HCT116 (cell line): ENCODE data around the gene PDE12. TPM values are rescaled to one million over a fixed set of nuclear protein-coding genes. Genes with fewer than 3 reads are reported as not detected.

Experiments used
- ATAC-seq: fragments of 200-7000 bp; cut with Tn5 transposase; 2 replicates; pipeline ENCODE4 v1.9.1; 2020; ENCODE audit warnings: mild to moderate bottlenecking, moderate library complexity
- BruUV-seq: library from RNA; stranded (reverse); fragments of 400-500 nt; replicated peaks from 2 replicates; lab custom pipeline; 2021; lab: Mats Ljungman, UMichigan
- CTCF ChIA-PET: fragments of 300-600 bp; sonication (Branson Sonifier 250); formaldehyde crosslinking; loops from one replicate; lab custom pipeline; 2021; ENCODE audit warnings: antibody characterized with exemption; lab: Charles Lee
- POLR2A ChIA-PET: fragments of 300-600, 350-600 bp; sonication (Branson Sonifier 250); formaldehyde crosslinking; loops from one replicate; lab custom pipeline; 2021; ENCODE audit warnings: antibody characterized with exemption; lab: Charles Lee
- RAD21 ChIA-PET, 2 experiments: fragments of 300-600 bp; sonication (Branson Sonifier 250); formaldehyde crosslinking; loops; one replicate each; lab custom pipeline; 2023; ENCODE audit warnings: low total read pairs in 2 of 2; ENCODE audit not compliant: uncharacterized antibody in 2 of 2, unreplicated experiment in 2 of 2, low non-redundant PET in 1 of 2; lab: Charles Lee
- DNase-seq: peaks from one replicate; pipeline ENCODE4 v3.0.0-alpha.2; 2010; ENCODE audit warnings: low read depth, low spot score
- H2AFZ ChIP-seq: fragments of 200-600 bp; shearing (Covaris generic), sonication (generic); 2 replicates; pipeline ENCODE4 v1.6.1; 2017; ENCODE audit warnings: low read depth, mixed run types, mixed read lengths, antibody characterized with exemption, low read length; ENCODE audit not compliant: poor library complexity, severe bottlenecking
- H3K27ac ChIP-seq: 2 replicates; pipeline ENCODE4 v1.5.1; 2012; ENCODE audit warnings: low read depth, low read length
- H3K27me3 ChIP-seq: fragments of 200-600 bp; sonication (generic); 2 replicates; pipeline ENCODE4 v1.6.1; 2016; ENCODE audit warnings: mixed run types, low read length, mixed read lengths; ENCODE audit not compliant: insufficient read depth
- H3K36me3 ChIP-seq, 2 experiments: fragments of 200-500 bp in 1 of 2; fragments of 200-600 bp in 1 of 2; sonication (Bioruptor generic) in 1 of 2; sonication (generic) in 1 of 2; 2 replicates each; pipeline versions ENCODE4 v1.5.1 to v1.6.1; 2014 to 2016; ENCODE audit warnings: low read length in 2 of 2, inconsistent platforms in 1 of 2, mixed read lengths in 1 of 2, mixed run types in 1 of 2; ENCODE audit not compliant: insufficient read depth in 2 of 2, control insufficient read depth in 1 of 2
- H3K4me1 ChIP-seq, 2 experiments: fragments of 200-600 bp in 1 of 2; sonication (generic) in 1 of 2; 2 replicates each; pipeline versions ENCODE4 v1.5.1 to v1.6.1; 2012 to 2017; ENCODE audit warnings: low read length in 2 of 2, inconsistent platforms in 1 of 2, mild to moderate bottlenecking in 1 of 2, mixed read lengths in 1 of 2, mixed run types in 1 of 2, moderate library complexity in 1 of 2; ENCODE audit not compliant: insufficient read depth in 2 of 2, control insufficient read depth in 1 of 2
- H3K4me2 ChIP-seq: fragments of 200-600 bp; sonication (generic); 2 replicates; pipeline ENCODE4 v1.6.1; 2017; ENCODE audit warnings: mixed run types, low read length, mixed read lengths
- H3K4me3 ChIP-seq, 2 experiments: fragments of 200-600 bp in 1 of 2; sonication (generic) in 1 of 2; replicated peaks in 1 of 2; 2 replicates each; pipeline ENCODE4 v1.5.1; 2011 to 2016; ENCODE audit warnings: low read length in 2 of 2, control low read depth in 1 of 2, low read depth in 1 of 2, mild to moderate bottlenecking in 1 of 2, mixed read lengths in 1 of 2, mixed run types in 1 of 2
- H3K79me2 ChIP-seq: fragments of 200-600 bp; sonication (generic); 2 replicates; pipeline ENCODE4 v1.6.1; 2017; ENCODE audit warnings: mild to moderate bottlenecking, mixed run types, low read length, moderate library complexity, mixed read lengths; ENCODE audit not compliant: insufficient read depth
- H3K9ac ChIP-seq: fragments of 200-600 bp; sonication (generic); 2 replicates; pipeline ENCODE4 v1.6.1; 2016; ENCODE audit warnings: low read length, mixed read lengths
- H3K9me2 ChIP-seq: fragments of 200-600 bp; sonication (generic), shearing (Covaris generic); 2 replicates; pipeline ENCODE4 v1.6.1; 2017; ENCODE audit warnings: mixed run types, mild to moderate bottlenecking, moderate library complexity; ENCODE audit not compliant: insufficient read depth
- H3K9me3 ChIP-seq, 2 experiments: fragments of 200-500 bp in 1 of 2; fragments of 200-600 bp in 1 of 2; sonication (Bioruptor generic) in 1 of 2; sonication (generic) in 1 of 2; 2 replicates each; pipeline ENCODE4 v1.6.1; 2014 to 2017; ENCODE audit warnings: low read length in 2 of 2, mixed read lengths in 2 of 2, inconsistent platforms in 1 of 2, low read depth in 1 of 2, mild to moderate bottlenecking in 1 of 2, mixed run types in 1 of 2, moderate library complexity in 1 of 2; ENCODE audit not compliant: control insufficient read depth in 1 of 2, insufficient read depth in 1 of 2
- H4K20me1 ChIP-seq: fragments of 200-600 bp; sonication (generic), shearing (Covaris generic); 2 replicates; pipeline ENCODE4 v1.6.1; 2017; ENCODE audit warnings: mixed run types, mild to moderate bottlenecking, moderate library complexity; ENCODE audit not compliant: insufficient read depth
- CBX3 ChIP-seq: IDR thresholded peaks from 2 replicates; pipeline ENCODE4 v1.6.1; 2012; ENCODE audit warnings: low read depth
- CEBPB ChIP-seq: IDR thresholded peaks from 2 replicates; pipeline ENCODE4 v1.6.1; 2012; ENCODE audit warnings: low read depth
- ELF1 ChIP-seq: IDR thresholded peaks from 2 replicates; pipeline ENCODE4 v1.6.1; 2012; ENCODE audit warnings: low read depth, borderline replicate concordance
- EZH2 ChIP-seq: fragments of 200-600 bp; sonication (generic); IDR thresholded peaks from 2 replicates; pipeline ENCODE4 v1.6.1; 2017; ENCODE audit warnings: antibody characterized with exemption, mixed run types
- EZH2phosphoT487 ChIP-seq: fragments of 200-600 bp; IDR thresholded peaks from 2 replicates; pipeline ENCODE4 v1.6.1; 2018; ENCODE audit warnings: antibody characterized with exemption, borderline replicate concordance
- JUND ChIP-seq: IDR thresholded peaks from 2 replicates; pipeline ENCODE4 v1.6.1; 2012
- POLR2A ChIP-seq: IDR thresholded peaks from 2 replicates; pipeline ENCODE4 v1.7.0; 2011; ENCODE audit warnings: borderline replicate concordance; ENCODE audit not compliant: insufficient read depth, insufficient read length; ENCODE audit errors: extremely low read depth
- RAD21 ChIP-seq: IDR thresholded peaks from 2 replicates; pipeline ENCODE4 v1.6.1; 2012; ENCODE audit warnings: low read depth, mild to moderate bottlenecking
- SIN3A ChIP-seq: IDR thresholded peaks from 2 replicates; pipeline ENCODE4 v1.6.1; 2012; ENCODE audit warnings: low read depth
- SP1 ChIP-seq: IDR thresholded peaks from 2 replicates; pipeline ENCODE4 v1.6.1; 2012; ENCODE audit warnings: low read depth
- ZFX ChIP-seq: fragments of 450-650 bp; IDR thresholded peaks from 2 replicates; pipeline ENCODE4 v1.6.1; 2017
- intact Hi-C: fragments of 100-400 bp; cut with micrococcal nuclease; formaldehyde crosslinking; loops from 2 replicates; pipeline ENCODE4 v1.10.0; 2022
- total RNA-seq: library from RNA; stranded (reverse); gene quantifications from one replicate; pipeline ENCODE4 v1.2.1, GENCODE V29; 2021; ENCODE audit not compliant: unreplicated experiment
- TF ChIP-seq, protein P1 (sequence below), 3 experiments: fragments of 200-600 bp in 1 of 3; sonication (generic) in 1 of 3; IDR thresholded peaks in 2 of 3; conservative IDR thresholded peaks in 1 of 3; 2 replicates each; pipeline ENCODE4 v1.5.1; 2012 to 2017; ENCODE audit warnings: low read depth in 2 of 3, low read length in 2 of 3, antibody characterized with exemption in 1 of 3, borderline replicate concordance in 1 of 3, control low read depth in 1 of 3, mild to moderate bottlenecking in 1 of 3, mixed read lengths in 1 of 3, mixed run types in 1 of 3, moderate library complexity in 1 of 3; ENCODE audit not compliant: insufficient read depth in 1 of 3
- TF ChIP-seq, protein P2 (sequence below): IDR thresholded peaks from 2 replicates; pipeline ENCODE4 v1.6.1; 2012; ENCODE audit warnings: low read depth
- TF ChIP-seq, protein P3 (sequence below): IDR thresholded peaks from 2 replicates; pipeline ENCODE4 v1.6.1; 2011; ENCODE audit warnings: mild to moderate bottlenecking, low read length, moderate library complexity; ENCODE audit not compliant: insufficient replicate concordance; ENCODE audit errors: extremely low read depth

Gene PDE12
- total RNA-seq, 1 experiment from 2014 or later, result 28.3 TPM

DNA sequence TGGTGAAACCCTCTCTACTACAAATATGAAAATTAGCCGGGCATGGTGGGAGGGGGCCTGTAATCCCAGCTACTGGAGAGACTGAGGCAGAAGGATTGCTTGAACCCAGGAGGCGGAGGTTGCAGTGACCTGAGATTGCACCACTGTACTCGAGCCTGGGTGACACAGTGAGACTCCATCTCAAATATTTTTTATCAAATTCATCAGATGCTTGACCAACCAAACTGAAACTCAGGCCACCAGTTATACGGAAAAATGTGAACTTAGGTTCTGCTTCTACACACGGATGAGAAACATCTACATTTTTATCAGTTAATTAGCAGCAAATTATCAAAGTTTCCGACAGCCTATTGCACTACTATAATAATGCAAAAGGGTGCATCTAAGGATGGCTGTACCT is 36.2 kb downstream of the PDE12 start:
- H4K20me1 ChIP-seq, result peaks cover 8% of the 10 kb centered on the region; the same call in 1 of the 2 replicates
- no peak overlapping the region for H2AFZ ChIP-seq
- CTCF ChIA-PET, result no interaction called here
- H3K36me3 ChIP-seq, result peaks cover 0 to 2% of the 10 kb centered on the region in 2 experiments; a peak in 3 of 4 replicates
- no peak overlapping the region for H3K27ac ChIP-seq
- no TSS peak for BruUV-seq
- no peak overlapping the region for H3K4me3 ChIP-seq
- no peak overlapping the region for H3K4me2 ChIP-seq
- intact Hi-C loops, result no loop called here
- TF ChIP-seq, protein P1, sequence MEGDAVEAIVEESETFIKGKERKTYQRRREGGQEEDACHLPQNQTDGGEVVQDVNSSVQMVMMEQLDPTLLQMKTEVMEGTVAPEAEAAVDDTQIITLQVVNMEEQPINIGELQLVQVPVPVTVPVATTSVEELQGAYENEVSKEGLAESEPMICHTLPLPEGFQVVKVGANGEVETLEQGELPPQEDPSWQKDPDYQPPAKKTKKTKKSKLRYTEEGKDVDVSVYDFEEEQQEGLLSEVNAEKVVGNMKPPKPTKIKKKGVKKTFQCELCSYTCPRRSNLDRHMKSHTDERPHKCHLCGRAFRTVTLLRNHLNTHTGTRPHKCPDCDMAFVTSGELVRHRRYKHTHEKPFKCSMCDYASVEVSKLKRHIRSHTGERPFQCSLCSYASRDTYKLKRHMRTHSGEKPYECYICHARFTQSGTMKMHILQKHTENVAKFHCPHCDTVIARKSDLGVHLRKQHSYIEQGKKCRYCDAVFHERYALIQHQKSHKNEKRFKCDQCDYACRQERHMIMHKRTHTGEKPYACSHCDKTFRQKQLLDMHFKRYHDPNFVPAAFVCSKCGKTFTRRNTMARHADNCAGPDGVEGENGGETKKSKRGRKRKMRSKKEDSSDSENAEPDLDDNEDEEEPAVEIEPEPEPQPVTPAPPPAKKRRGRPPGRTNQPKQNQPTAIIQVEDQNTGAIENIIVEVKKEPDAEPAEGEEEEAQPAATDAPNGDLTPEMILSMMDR (IDR thresholded peaks at IDR 0.05 in 2 of 3, conservative IDR thresholded peaks at IDR 0.05 in 1 of 3; ENCODE audit: borderline replicate concordance in 1 of 3, insufficient read depth in 1 of 3, low read depth in 2 of 3, low read length in 2 of 3), result no peak
- no peak for TF ChIP-seq JUND
- no peak for TF ChIP-seq SP1
- TF ChIP-seq ZFX, result no peak
- ATAC-seq (no peak), DNase-seq (no peak)
- no peaks in the 10 kb centered on the region for H3K27me3 ChIP-seq
- no peaks in the 10 kb centered on the region for H3K9me3 ChIP-seq
- H3K9ac ChIP-seq, result no peak overlapping the region
- peaks cover 97% of the 10 kb centered on the region for H3K79me2 ChIP-seq
- H3K4me1 ChIP-seq, result peaks cover 5 to 11% of the 10 kb centered on the region in 2 experiments; a peak in 3 of 4 replicates
- RAD21 ChIA-PET, result no interaction called here
- POLR2A ChIA-PET, result no interaction called here
- H3K9me2 ChIP-seq, result no peaks in the 10 kb centered on the region

DNA sequence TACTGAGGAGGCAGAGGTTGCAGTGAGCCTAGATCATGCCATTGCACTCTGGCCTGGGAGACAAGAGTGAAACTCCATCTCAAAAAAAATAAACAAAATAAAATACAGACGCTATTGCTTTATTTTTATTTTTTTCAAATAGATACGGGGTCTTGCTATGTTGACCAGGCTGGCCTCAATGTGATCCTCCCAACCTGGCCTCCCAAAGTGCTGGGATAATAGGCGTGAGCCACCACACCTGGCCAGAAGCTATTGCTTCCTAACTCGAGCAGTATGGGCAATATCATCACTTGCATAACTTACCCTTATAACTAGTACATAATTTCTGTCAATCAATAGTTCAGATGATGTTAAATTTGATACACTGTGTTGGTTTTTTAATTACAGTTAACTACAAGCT is 38.1 kb downstream of the PDE12 start:
- Histone ChIP-seq H3K9me2 (no peaks in the 10 kb centered on the region), H3K4me2 (no peak overlapping the region), H3K4me3 (no peak overlapping the region), H3K27me3 (no peaks in the 10 kb centered on the region), H3K4me1 (peaks cover 5 to 17% of the 10 kb centered on the region in 2 experiments; a peak in 3 of 4 replicates), H3K36me3 (peaks cover 0 to 2% of the 10 kb centered on the region in 2 experiments; a peak in 2 of 4 replicates), H3K9ac (no peak overlapping the region), H2AFZ (no peak overlapping the region), H3K9me3 (no peaks in the 10 kb centered on the region), H4K20me1 (0 out of 2 replicates have a peak, but pooled peaks cover 8% of the 10 kb centered on the region), H3K79me2 (peaks cover 94% of the 10 kb centered on the region), H3K27ac (no peak overlapping the region)
- intact Hi-C loops, result no loop called here
- BruUV-seq, result no TSS peak
- DNase-seq (no peak), ATAC-seq (no peak)
- POLR2A ChIA-PET, result no interaction called here
- RAD21 ChIA-PET, result no interaction called here
- CTCF ChIA-PET, result no interaction called here
- TF ChIP-seq, protein P2, sequence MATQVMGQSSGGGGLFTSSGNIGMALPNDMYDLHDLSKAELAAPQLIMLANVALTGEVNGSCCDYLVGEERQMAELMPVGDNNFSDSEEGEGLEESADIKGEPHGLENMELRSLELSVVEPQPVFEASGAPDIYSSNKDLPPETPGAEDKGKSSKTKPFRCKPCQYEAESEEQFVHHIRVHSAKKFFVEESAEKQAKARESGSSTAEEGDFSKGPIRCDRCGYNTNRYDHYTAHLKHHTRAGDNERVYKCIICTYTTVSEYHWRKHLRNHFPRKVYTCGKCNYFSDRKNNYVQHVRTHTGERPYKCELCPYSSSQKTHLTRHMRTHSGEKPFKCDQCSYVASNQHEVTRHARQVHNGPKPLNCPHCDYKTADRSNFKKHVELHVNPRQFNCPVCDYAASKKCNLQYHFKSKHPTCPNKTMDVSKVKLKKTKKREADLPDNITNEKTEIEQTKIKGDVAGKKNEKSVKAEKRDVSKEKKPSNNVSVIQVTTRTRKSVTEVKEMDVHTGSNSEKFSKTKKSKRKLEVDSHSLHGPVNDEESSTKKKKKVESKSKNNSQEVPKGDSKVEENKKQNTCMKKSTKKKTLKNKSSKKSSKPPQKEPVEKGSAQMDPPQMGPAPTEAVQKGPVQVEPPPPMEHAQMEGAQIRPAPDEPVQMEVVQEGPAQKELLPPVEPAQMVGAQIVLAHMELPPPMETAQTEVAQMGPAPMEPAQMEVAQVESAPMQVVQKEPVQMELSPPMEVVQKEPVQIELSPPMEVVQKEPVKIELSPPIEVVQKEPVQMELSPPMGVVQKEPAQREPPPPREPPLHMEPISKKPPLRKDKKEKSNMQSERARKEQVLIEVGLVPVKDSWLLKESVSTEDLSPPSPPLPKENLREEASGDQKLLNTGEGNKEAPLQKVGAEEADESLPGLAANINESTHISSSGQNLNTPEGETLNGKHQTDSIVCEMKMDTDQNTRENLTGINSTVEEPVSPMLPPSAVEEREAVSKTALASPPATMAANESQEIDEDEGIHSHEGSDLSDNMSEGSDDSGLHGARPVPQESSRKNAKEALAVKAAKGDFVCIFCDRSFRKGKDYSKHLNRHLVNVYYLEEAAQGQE, result no peak
- TF ChIP-seq, protein P3, sequence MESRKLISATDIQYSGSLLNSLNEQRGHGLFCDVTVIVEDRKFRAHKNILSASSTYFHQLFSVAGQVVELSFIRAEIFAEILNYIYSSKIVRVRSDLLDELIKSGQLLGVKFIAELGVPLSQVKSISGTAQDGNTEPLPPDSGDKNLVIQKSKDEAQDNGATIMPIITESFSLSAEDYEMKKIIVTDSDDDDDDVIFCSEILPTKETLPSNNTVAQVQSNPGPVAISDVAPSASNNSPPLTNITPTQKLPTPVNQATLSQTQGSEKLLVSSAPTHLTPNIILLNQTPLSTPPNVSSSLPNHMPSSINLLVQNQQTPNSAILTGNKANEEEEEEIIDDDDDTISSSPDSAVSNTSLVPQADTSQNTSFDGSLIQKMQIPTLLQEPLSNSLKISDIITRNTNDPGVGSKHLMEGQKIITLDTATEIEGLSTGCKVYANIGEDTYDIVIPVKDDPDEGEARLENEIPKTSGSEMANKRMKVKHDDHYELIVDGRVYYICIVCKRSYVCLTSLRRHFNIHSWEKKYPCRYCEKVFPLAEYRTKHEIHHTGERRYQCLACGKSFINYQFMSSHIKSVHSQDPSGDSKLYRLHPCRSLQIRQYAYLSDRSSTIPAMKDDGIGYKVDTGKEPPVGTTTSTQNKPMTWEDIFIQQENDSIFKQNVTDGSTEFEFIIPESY, result no peak
- TF ChIP-seq SIN3A (no peak), EZH2 (no peak), CEBPB (no peak), CBX3 (no peak), EZH2phosphoT487 (no peak), POLR2A (no peak), RAD21 (no peak), ELF1 (no peak)
